Loucy (cell line): ENCODE results near the gene GSG1L.

Source experiments
- CTCF ChIP-seq: fragments of 200-600 bp; sonication (generic); conservative IDR thresholded peaks from 2 replicates; pipeline ENCODE4 v1.5.1; 2014; ENCODE audit warnings: mild to moderate bottlenecking, antibody characterized with exemption, low read length
- EZH2phosphoT487 ChIP-seq: fragments of 200-600 bp; IDR thresholded peaks from 2 replicates; pipeline ENCODE4 v1.6.1; 2018; ENCODE audit warnings: antibody characterized with exemption, mild to moderate bottlenecking, moderate library complexity, borderline replicate concordance

- no peak for TF ChIP-seq CTCF
- TF ChIP-seq EZH2phosphoT487, result no peak
Measured at GRCh38 chr16:27983244-27983643, 80.3 kb downstream of the GSG1L start.
